Measurements from ENCODE around the gene RIMBP2.

The RIMBP2 gene

GRCh38 chr12:130668286-130669204 is 47.6 kb downstream of the RIMBP2 start:
- Histone ChIP-seq H3K27ac (ENCODE audit: low read length) (no peak overlapping the region), H3K9me3 (ENCODE audit: insufficient read depth, low read length, severe bottlenecking) (peaks cover 14% of the 10 kb centered on the region), H3K4me1 (ENCODE audit: insufficient read depth, low read length) (no peaks in the 10 kb centered on the region), H3K79me2 (ENCODE audit: insufficient read depth, low read length) (no peaks in the 10 kb centered on the region), H3K4me3 (ENCODE audit: low read depth in 1 of 2, low read length in 2 of 2) (no peak overlapping the region), H2AFZ (ENCODE audit: low read depth, low read length) (no peak overlapping the region), H3K36me3 (ENCODE audit: insufficient read depth, low read length) (no peaks in the 10 kb centered on the region), H3K9ac (ENCODE audit: low read depth, low read length) (no peak overlapping the region), H3K4me2 (ENCODE audit: insufficient read depth, low read length) (no peak overlapping the region), H4K20me1 (ENCODE audit: insufficient read depth, low read length) (no peaks in the 10 kb centered on the region), H3K27me3 (ENCODE audit: insufficient read depth, low read length, poor library complexity) (no peaks in the 10 kb centered on the region)
- TF ChIP-seq, protein P1, sequence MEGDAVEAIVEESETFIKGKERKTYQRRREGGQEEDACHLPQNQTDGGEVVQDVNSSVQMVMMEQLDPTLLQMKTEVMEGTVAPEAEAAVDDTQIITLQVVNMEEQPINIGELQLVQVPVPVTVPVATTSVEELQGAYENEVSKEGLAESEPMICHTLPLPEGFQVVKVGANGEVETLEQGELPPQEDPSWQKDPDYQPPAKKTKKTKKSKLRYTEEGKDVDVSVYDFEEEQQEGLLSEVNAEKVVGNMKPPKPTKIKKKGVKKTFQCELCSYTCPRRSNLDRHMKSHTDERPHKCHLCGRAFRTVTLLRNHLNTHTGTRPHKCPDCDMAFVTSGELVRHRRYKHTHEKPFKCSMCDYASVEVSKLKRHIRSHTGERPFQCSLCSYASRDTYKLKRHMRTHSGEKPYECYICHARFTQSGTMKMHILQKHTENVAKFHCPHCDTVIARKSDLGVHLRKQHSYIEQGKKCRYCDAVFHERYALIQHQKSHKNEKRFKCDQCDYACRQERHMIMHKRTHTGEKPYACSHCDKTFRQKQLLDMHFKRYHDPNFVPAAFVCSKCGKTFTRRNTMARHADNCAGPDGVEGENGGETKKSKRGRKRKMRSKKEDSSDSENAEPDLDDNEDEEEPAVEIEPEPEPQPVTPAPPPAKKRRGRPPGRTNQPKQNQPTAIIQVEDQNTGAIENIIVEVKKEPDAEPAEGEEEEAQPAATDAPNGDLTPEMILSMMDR (IDR thresholded peaks at IDR 0.05; ENCODE audit: borderline replicate concordance, extremely low read depth, low read length, poor library complexity, severe bottlenecking): no peak
- TF ChIP-seq EZH2 (IDR thresholded peaks at IDR 0.05; ENCODE audit: borderline replicate concordance, low read depth, low read length, severe bottlenecking): no peak
- no peak for ATAC-seq (ENCODE audit: insufficient read depth, low read depth)
- no peak for DNase-seq

DNA sequence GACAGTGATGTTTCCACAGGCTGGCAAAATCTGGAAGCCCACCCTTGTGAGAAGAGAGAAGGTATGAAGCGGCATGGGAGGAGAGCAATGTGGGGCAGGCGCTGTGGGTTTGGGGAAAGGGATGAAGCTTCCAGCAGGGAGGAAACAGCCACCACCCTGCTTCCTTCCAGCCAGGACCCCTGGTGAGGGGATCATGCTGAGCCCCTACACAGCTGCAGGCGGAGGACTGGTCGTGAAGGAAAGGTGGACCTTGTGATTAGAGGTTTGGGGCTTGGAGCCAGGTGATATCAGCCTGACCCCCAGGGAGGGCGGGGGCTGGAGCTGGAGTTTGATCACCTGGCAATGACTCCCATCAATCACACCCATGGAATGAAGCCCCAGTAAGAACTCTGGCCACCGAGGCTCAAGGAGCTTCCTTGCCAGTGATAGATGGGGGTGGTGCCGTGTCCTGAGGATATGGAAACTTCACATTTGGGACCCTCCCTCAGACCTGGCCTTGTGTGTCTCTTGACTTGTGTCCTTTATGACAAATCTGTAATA is 48.6 kb downstream of the RIMBP2 start:
- no peak for DNase-seq
- H3K27ac ChIP-seq (ENCODE audit: low read length): no peak overlapping the region
- H3K36me3 ChIP-seq (ENCODE audit: insufficient read depth, low read length): no peaks in the 10 kb centered on the region
- no peaks in the 10 kb centered on the region for H3K79me2 ChIP-seq (ENCODE audit: insufficient read depth, low read length)
- no peak for TF ChIP-seq EZH2 (IDR thresholded peaks at IDR 0.05; ENCODE audit: borderline replicate concordance, low read depth, low read length, severe bottlenecking)
- TF ChIP-seq, protein P1 (IDR thresholded peaks at IDR 0.05; ENCODE audit: borderline replicate concordance, extremely low read depth, low read length, poor library complexity, severe bottlenecking): no peak
- no peaks in the 10 kb centered on the region for H3K27me3 ChIP-seq (ENCODE audit: insufficient read depth, low read length, poor library complexity)
- no peak overlapping the region for H3K9ac ChIP-seq (ENCODE audit: low read depth, low read length)
- H3K9me3 ChIP-seq (ENCODE audit: insufficient read depth, low read length, severe bottlenecking): peaks cover 14% of the 10 kb centered on the region
- no peaks in the 10 kb centered on the region for H3K4me1 ChIP-seq (ENCODE audit: insufficient read depth, low read length)
- no peak overlapping the region for H2AFZ ChIP-seq (ENCODE audit: low read depth, low read length)
- no peak for ATAC-seq (ENCODE audit: insufficient read depth, low read depth)
- H3K4me2 ChIP-seq (ENCODE audit: insufficient read depth, low read length): no peak overlapping the region
- H3K4me3 ChIP-seq (ENCODE audit: low read depth in 1 of 2, low read length in 2 of 2): no peak overlapping the region
- H4K20me1 ChIP-seq (ENCODE audit: insufficient read depth, low read length): no peaks in the 10 kb centered on the region

GRCh38 chr12:130666645-130667044 is 49.5 kb downstream of the RIMBP2 start:
- Histone ChIP-seq H3K27me3 (ENCODE audit: insufficient read depth, low read length, poor library complexity) (no peaks in the 10 kb centered on the region), H3K79me2 (ENCODE audit: insufficient read depth, low read length) (no peaks in the 10 kb centered on the region), H3K27ac (ENCODE audit: low read length) (no peak overlapping the region), H2AFZ (ENCODE audit: low read depth, low read length) (no peak overlapping the region), H3K4me3 (ENCODE audit: low read depth in 1 of 2, low read length in 2 of 2) (no peak overlapping the region), H3K9me3 (ENCODE audit: insufficient read depth, low read length, severe bottlenecking) (peaks cover 14% of the 10 kb centered on the region), H4K20me1 (ENCODE audit: insufficient read depth, low read length) (no peaks in the 10 kb centered on the region), H3K36me3 (ENCODE audit: insufficient read depth, low read length) (no peaks in the 10 kb centered on the region), H3K4me2 (ENCODE audit: insufficient read depth, low read length) (no peak overlapping the region), H3K9ac (ENCODE audit: low read depth, low read length) (no peak overlapping the region), H3K4me1 (ENCODE audit: insufficient read depth, low read length) (no peaks in the 10 kb centered on the region)
- no peak for ATAC-seq (ENCODE audit: insufficient read depth, low read depth)
- DNase-seq: no peak
- TF ChIP-seq, protein P1 (IDR thresholded peaks at IDR 0.05; ENCODE audit: borderline replicate concordance, extremely low read depth, low read length, poor library complexity, severe bottlenecking): no peak
- TF ChIP-seq EZH2 (IDR thresholded peaks at IDR 0.05; ENCODE audit: borderline replicate concordance, low read depth, low read length, severe bottlenecking): no peak
